GM21786 (cell line): Measurements from ENCODE around the gene MCM3.

Source experiments
- ATAC-seq: cut with Tn5 transposase; IDR thresholded peaks from one replicate; pipeline ENCODE4 v1.9.1; 2021; ENCODE audit not compliant: unreplicated experiment

Gene MCM3

GRCh38 chr6:52284460-52285176 lies at the start of gene MCM3:
TSS of gene MCM3 (minus strand) at chr6:52284742. CDS start at chr6:52284674, 68 bp downstream.
- ATAC-seq: peak; percentile 97

- ATAC-seq: peak; percentile 46
These were observed 49.3 kb upstream of the MCM3 start for GRCh38 chr6:52333840-52334200.

- ATAC-seq: no peak
These were observed 47.4 kb upstream of the MCM3 start for GRCh38 chr6:52331793-52332457.

DNA sequence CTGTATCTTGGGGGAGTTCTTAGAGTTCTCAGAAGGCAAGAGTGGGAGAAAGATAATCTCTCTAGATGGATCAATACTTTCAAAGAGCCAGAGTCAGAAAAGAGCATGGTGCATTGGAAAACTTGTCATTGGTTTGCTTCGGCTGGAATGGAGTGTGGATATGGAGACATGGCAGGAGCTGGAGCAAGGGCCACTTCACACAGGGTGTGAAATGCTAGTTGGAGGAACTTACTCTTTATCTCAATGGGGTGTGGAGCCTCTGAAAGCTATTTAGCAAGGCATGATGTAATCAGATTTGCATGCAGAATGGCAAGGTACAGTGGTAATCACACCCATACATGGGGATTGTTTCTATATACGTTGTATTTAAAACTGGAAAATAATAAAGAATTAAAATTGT lies 45.9 kb upstream of the MCM3 start:
- no peak for ATAC-seq

- no peak for ATAC-seq
These were observed 44.2 kb upstream of the MCM3 start for GRCh38 chr6:52328729-52329128.

DNA sequence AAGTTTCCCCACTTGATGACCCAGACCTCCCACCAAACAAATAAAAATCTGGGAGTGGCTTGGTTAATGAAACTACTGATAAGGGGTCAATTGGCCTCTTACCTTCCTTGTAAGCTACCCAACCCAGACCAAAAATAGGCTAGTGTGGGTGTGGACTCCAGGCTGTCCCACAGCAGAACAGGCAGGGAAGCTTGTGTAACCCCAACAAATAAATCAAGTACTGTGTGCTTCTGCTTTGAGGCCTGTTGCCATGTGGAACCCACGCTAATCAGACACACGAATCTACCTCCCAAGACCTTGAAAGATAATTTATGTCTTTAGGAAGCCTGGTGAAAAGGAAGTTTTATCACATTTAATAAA lies 43.7 kb upstream of the MCM3 start:
- no peak for ATAC-seq

- ATAC-seq: no peak
These were observed 42.2 kb upstream of the MCM3 start for GRCh38 chr6:52326540-52327364.

DNA sequence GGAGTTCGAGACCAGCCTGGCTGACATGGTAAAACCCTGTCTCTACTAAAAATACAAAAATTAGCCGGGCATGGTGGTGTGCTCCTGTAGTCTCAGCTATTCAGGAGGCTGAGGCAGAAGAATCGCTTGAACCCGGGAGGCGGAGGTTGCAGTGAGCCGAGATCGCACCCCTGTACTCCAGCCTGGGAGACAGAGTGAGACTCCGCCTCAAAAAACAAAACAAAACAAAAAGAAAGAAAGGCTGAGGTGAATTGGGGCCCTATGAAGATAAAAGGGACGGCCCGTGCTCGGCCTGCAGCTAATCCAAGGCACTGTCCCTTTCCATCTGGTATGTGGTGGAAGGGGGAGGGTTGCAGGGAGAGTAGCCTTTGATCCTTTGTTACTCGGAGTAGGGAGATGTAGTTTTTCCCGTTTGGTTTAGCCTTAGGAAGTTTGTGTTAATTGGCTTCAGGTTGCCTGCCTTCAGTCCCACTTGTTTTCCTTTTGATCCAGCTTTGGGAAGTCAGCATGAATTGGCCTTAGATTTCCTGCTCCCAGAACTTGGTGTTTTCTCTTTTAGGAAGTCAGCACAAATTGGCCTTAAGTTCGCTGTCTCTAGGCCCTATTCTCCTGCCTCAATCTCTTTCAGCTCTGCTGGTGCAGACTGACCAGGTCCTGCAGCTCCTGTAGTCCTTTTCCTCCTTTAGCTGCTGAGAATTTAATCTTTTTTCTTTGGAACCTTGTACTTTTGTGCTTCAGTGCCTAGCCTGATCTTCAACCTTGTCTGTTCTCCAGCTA lies 41.3 kb upstream of the MCM3 start:
- ATAC-seq: no peak

- no peak for ATAC-seq
These were observed 39.6 kb upstream of the MCM3 start for GRCh38 chr6:52324189-52324588.

GRCh38 chr6:52317841-52318581 lies 33.5 kb upstream of the MCM3 start:
- ATAC-seq: peak; percentile 100

GRCh38 chr6:52317211-52317610 lies 32.7 kb upstream of the MCM3 start:
- ATAC-seq: no peak

DNA sequence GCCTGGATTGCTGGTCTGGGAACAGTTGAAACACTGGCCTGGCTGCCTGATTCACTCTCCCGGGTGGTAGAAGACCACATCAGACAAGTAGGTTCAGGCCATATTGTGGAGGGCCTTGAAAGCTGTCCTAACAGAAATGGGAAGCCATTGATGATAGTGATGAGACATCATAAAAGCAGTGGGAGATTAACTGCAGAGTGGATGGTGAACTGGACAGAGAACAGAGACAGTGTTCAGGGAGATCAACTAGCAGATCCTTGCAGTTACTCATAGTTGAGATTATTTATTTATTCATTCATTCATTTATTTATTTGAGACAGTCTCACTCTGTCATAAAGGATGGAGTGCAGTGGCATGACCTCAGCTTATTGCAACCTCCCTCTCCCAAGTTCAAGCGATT lies 30.2 kb upstream of the MCM3 start:
- no peak for ATAC-seq

DNA sequence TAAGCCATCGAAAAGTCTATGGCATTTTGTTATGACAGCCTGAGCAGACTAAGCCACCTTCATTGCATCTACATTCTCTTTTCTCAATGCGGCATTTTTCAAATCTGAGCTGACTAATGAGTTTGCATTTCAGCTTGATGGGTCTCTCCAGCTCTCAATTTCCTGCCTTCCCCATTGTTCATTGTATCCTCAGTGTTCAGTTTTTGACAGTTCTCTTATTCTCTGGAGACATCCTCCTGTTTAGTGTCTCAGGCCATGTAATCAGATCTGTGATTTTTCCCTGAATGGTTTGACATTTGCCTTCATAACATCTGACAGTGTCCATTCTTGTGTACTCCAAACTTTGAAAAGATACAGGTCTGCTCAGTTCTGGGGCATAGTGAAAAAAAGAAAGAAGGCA lies 27.9 kb upstream of the MCM3 start:
- no peak for ATAC-seq

DNA sequence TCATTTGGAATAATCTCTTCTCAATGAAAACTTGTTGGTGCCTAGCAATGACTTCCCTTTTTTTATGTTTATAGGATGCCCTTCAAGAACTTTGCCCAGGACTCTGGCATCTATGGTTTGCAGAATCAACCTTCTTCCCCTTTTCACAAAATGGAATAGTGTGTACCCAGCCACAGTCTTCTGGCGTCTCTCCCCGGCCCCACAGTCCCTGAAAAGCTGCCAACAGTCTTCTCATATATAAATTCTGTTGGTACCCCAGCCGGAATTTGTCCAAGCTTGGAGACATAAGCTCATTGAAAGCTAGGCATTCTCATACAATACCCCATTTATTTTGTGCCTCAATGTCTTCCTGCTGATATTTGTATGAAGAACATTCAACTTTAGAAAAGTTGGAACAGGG lies 26.4 kb upstream of the MCM3 start:
- no peak for ATAC-seq

DNA sequence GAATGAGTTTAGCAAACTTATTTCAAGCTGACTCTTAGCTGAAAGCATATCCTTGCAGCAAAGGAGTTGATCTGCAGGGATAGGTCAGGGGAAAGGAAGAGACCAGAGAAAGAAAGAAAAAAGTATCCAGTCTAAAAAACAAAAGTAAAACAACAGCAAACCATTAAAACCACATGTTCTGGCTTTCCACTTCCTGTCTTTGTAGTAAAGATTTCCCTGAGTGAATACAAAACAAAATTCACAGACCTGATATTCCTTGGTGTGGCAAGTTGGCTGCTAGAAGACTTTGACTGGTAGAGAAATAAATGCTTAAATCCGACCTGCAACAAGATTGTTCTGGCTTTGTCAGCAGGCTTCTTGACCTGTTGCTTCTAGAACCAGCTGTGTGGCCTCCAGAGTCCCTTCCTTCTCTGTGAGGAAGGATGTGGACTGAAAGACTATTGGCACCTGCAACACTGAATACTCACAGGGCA lies 23.4 kb upstream of the MCM3 start:
- ATAC-seq: no peak

DNA sequence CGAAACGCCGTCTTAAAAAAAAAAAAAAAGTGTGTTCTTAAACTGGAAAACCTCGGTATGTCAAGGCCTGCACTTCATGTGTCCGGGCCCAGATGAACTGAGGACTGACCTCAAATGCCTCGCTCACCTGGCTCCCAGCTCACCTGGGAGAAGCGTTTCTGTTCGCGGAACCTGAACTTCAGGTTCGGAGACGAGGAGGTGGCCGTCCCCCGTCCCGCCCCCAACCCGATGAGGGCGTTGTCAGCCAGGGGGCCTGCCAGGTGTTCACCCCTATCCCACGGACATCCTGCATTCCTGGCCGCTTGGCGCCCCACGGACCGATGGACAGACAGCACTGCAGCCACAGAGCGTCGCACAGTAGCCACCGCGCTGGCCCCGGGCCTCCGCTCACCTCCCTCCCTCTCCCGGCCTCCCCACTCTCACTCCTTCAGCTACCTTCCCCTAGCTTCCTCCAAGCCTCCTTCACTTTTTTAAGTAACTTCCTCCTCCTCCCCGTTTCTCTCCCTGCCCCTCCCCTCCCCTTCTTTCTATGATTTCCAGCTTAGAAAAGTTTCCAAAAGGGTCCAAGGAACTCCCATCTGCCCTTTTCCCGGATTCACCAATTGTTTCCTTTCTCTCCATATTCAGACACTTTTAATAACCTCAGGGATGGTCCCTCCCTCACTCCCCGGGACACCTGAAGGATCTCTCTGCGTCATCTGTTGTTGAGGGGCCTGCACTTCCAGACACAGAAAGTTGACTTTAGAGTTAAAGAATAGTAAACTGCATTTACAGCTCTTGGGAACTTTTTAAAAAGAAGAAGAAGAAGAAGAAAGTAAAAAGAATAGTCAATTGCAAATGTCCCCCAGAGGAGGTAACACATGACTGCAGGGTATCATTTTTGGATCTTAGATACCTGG lies 22.7 kb upstream of the MCM3 start:
- no peak for ATAC-seq

- peak; percentile 63 for ATAC-seq
These were observed 21.6 kb upstream of the MCM3 start for GRCh38 chr6:52305948-52306767.

- ATAC-seq: no peak
These were observed 20.9 kb upstream of the MCM3 start for GRCh38 chr6:52305411-52305810.

- ATAC-seq: peak; percentile 58
These were observed 20.4 kb upstream of the MCM3 start for GRCh38 chr6:52304983-52305390.
